ENCODE results near the gene CDC42. TPM values are rescaled to one million over a fixed set of nuclear protein-coding genes. Genes with fewer than 3 reads are reported as not detected.

CDC42 gene
- total and polyA plus RNA-seq, 9 of the 15 experiments (the other 6 are each of a cell fraction or from before 2014, with no cell fraction given): 186 to 398 (median 325) TPM

DNA sequence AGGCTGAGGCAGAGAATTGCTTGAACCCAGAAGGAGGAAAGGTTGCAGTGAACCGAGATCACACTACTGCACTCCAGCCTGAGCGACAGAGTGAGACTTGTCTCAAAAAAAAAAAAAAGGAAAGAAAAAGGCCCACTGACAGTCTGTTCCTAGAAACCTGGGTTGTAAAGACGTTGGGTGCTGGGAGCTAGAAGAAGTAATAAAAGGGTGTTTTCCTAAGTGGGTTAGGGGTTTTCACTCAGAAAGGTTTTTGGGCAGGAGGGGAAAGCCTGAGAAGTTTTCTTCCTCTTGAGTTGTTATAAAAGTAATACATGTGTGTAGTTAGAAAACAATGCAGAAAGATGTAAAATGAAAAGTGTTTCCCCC lies 25.6 kb upstream of the CDC42 start:
- H3K4me3 ChIP-seq: no peak overlapping the region; the same call in 1 of the 2 replicates
- in situ Hi-C loops (cut with MboI) (no loop called here), intact Hi-C loops (cut with micrococcal nuclease) (loop anchor here (5.0 to 10.0 kb wide), 4 partner anchors 60 to 245 kb away; partner anchors contain the start of gene USP48)
- peak overlapping the region in 1 of 2 experiments; percentile 99; a peak in 3 of 4 replicates for H3K9ac ChIP-seq (ENCODE audit: insufficient read depth in 1 of 2, low read depth in 2 of 2, low read length in 2 of 2)
- no peaks in the 10 kb centered on the region for H3K9me1 ChIP-seq (ENCODE audit: control insufficient read depth, insufficient read depth, low read length)
- no peak overlapping the region for H2AFZ ChIP-seq (ENCODE audit: low read depth, low read length)
- DNase-seq (ENCODE audit: extremely low read depth in 1 of 4, low spot score in 3 of 4) (peak in 1 of 4 experiments; percentile 12), ATAC-seq (no peak), FAIRE-seq (no peak)
- no peaks in the 10 kb centered on the region for H3K9me3 ChIP-seq (replicated peaks; ENCODE audit: control insufficient read depth, insufficient read depth, low read depth, low read length)
- POLR2A ChIA-PET: interaction anchor here (1.0 to 7.0 kb wide), 3 partner anchors 9 to 26 kb away, joined by 4 to 63 read pairs (median 8); partner anchors contain the start of gene CDC42
- H3K4me1 ChIP-seq (replicated peaks in 1 of 2; ENCODE audit: control insufficient read depth in 2 of 2, insufficient read depth in 2 of 2, low read length in 2 of 2): peaks cover 29 to 31% of the 10 kb centered on the region in 2 experiments
- H3K79me2 ChIP-seq (ENCODE audit: control insufficient read depth, insufficient read depth, low read length): peaks cover 12% of the 10 kb centered on the region; the same call in 2 of the 3 replicates
- H3K4me2 ChIP-seq (ENCODE audit: insufficient read depth, low read length): peak overlapping the region; percentile 96
- H4K20me1 ChIP-seq (replicated peaks; ENCODE audit: control insufficient read depth, insufficient read depth, low read length): no peaks in the 10 kb centered on the region
- no peak for TF ChIP-seq RBM34 (IDR thresholded peaks at IDR 0.05; ENCODE audit: borderline replicate concordance, insufficient read depth, low read length)
- TF ChIP-seq, protein P1, sequence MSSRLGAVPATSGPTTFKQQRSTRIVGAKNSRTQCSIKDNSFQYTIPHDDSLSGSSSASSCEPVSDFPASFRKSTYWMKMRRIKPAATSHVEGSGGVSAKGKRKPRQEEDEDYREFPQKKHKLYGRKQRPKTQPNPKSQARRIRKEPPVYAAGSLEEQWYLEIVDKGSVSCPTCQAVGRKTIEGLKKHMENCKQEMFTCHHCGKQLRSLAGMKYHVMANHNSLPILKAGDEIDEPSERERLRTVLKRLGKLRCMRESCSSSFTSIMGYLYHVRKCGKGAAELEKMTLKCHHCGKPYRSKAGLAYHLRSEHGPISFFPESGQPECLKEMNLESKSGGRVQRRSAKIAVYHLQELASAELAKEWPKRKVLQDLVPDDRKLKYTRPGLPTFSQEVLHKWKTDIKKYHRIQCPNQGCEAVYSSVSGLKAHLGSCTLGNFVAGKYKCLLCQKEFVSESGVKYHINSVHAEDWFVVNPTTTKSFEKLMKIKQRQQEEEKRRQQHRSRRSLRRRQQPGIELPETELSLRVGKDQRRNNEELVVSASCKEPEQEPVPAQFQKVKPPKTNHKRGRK (tag; IDR thresholded peaks at IDR 0.05): peak; percentile 63; the same call in 1 of the 2 replicates
- 0 out of 2 replicates have a peak, but pooled peaks have one; percentile 27 for TF ChIP-seq POLR2G (IDR thresholded peaks at IDR 0.05; ENCODE audit: low read depth, low read length)
- no peak for TF ChIP-seq ZNF79 (CRISPR knock-in tag; IDR thresholded peaks at IDR 0.05; ENCODE audit: low read depth)
- TF ChIP-seq, protein P2, sequence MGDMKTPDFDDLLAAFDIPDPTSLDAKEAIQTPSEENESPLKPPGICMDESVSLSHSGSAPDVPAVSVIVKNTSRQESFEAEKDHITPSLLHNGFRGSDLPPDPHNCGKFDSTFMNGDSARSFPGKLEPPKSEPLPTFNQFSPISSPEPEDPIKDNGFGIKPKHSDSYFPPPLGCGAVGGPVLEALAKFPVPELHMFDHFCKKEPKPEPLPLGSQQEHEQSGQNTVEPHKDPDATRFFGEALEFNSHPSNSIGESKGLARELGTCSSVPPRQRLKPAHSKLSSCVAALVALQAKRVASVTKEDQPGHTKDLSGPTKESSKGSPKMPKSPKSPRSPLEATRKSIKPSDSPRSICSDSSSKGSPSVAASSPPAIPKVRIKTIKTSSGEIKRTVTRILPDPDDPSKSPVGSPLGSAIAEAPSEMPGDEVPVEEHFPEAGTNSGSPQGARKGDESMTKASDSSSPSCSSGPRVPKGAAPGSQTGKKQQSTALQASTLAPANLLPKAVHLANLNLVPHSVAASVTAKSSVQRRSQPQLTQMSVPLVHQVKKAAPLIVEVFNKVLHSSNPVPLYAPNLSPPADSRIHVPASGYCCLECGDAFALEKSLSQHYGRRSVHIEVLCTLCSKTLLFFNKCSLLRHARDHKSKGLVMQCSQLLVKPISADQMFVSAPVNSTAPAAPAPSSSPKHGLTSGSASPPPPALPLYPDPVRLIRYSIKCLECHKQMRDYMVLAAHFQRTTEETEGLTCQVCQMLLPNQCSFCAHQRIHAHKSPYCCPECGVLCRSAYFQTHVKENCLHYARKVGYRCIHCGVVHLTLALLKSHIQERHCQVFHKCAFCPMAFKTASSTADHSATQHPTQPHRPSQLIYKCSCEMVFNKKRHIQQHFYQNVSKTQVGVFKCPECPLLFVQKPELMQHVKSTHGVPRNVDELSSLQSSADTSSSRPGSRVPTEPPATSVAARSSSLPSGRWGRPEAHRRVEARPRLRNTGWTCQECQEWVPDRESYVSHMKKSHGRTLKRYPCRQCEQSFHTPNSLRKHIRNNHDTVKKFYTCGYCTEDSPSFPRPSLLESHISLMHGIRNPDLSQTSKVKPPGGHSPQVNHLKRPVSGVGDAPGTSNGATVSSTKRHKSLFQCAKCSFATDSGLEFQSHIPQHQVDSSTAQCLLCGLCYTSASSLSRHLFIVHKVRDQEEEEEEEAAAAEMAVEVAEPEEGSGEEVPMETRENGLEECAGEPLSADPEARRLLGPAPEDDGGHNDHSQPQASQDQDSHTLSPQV (IDR thresholded peaks at IDR 0.05): no peak
- TF ChIP-seq RBM15 (IDR thresholded peaks at IDR 0.05; ENCODE audit: insufficient read depth, low read length): no peak
- peak; percentile 31 for TF ChIP-seq NUFIP1 (IDR thresholded peaks at IDR 0.05; ENCODE audit: partially characterized antibody)
- 23% methylated on average over 3 of the region's 3 CpGs for WGBS (ENCODE audit: insufficient coverage, low coverage, missing lambda C conversion rate)
- BruUV-seq (replicated peaks): no TSS peak
- CTCF ChIA-PET (ENCODE audit: low intra/inter-chr PET ratio): no interaction called here
- peaks cover 7% of the 10 kb centered on the region; the same call in 1 of the 3 replicates for H3K36me3 ChIP-seq (ENCODE audit: control insufficient read depth, insufficient read depth, low read length)
- no peaks in the 10 kb centered on the region for H3K27me3 ChIP-seq (ENCODE audit: control insufficient read depth in 2 of 2, insufficient read depth in 2 of 2, low read length in 2 of 2)
- peak overlapping the region; percentile 99 for H3K27ac ChIP-seq (ENCODE audit: extremely low read depth, low read depth, low read length)
